DND-41 (cell line): ENCODE measurements around the gene OR8G5.

Experiments
- ATAC-seq: fragments of 200-7000 bp; cut with Tn5 transposase; 3 replicates; pipeline ENCODE4 v1.9.1; 2021; ENCODE audit warnings: low read depth; ENCODE audit not compliant: insufficient read depth
- DNase-seq: peaks from one replicate; pipeline ENCODE4 v3.0.0-alpha.2; 2020
- H2AFZ ChIP-seq: 2 replicates; pipeline ENCODE4 v1.6.0; 2012; ENCODE audit warnings: low read depth, low read length
- H3K27ac ChIP-seq: 2 replicates; pipeline ENCODE4 v1.5.1; 2012; ENCODE audit warnings: low read length, inconsistent platforms
- H3K27me3 ChIP-seq: fragments of 200-600 bp; sonication (generic); 2 replicates; pipeline ENCODE4 v1.6.0; 2012; ENCODE audit warnings: low read length, mild to moderate bottlenecking, inconsistent platforms; ENCODE audit not compliant: insufficient read depth, poor library complexity
- H3K36me3 ChIP-seq: 2 replicates; pipeline ENCODE4 v1.5.1; 2012; ENCODE audit warnings: low read length, inconsistent platforms; ENCODE audit not compliant: insufficient read depth
- H3K4me1 ChIP-seq: 2 replicates; pipeline ENCODE4 v1.5.1; 2012; ENCODE audit warnings: mild to moderate bottlenecking, low read length; ENCODE audit not compliant: insufficient read depth
- H3K4me2 ChIP-seq: 2 replicates; pipeline ENCODE4 v1.6.0; 2012; ENCODE audit warnings: mild to moderate bottlenecking, moderate library complexity, low read length, inconsistent platforms; ENCODE audit not compliant: insufficient read depth
- H3K4me3 ChIP-seq, 2 experiments: fragments of 200-600 bp in 1 of 2; shearing (Covaris generic) in 1 of 2; 2 replicates each; pipeline ENCODE4 v1.5.1; 2012 to 2016; ENCODE audit warnings: inconsistent platforms in 2 of 2, low read length in 2 of 2, mild to moderate bottlenecking in 2 of 2, low read depth in 1 of 2, moderate library complexity in 1 of 2
- H3K79me2 ChIP-seq: 2 replicates; pipeline ENCODE4 v1.6.0; 2012; ENCODE audit warnings: low read length, inconsistent platforms; ENCODE audit not compliant: insufficient read depth
- H3K9ac ChIP-seq: 2 replicates; pipeline ENCODE4 v1.6.0; 2012; ENCODE audit warnings: low read depth, mild to moderate bottlenecking, inconsistent platforms, low read length, moderate library complexity
- H3K9me3 ChIP-seq: 2 replicates; pipeline ENCODE4 v1.5.1; 2012; ENCODE audit warnings: low read length, moderate library complexity, mild to moderate bottlenecking, inconsistent platforms; ENCODE audit not compliant: insufficient read depth, severe bottlenecking
- H4K20me1 ChIP-seq: 2 replicates; pipeline ENCODE4 v1.6.0; 2012; ENCODE audit warnings: low read length; ENCODE audit not compliant: insufficient read depth
- EZH2 ChIP-seq: IDR thresholded peaks from 3 replicates; pipeline ENCODE4 v1.6.1; 2012; ENCODE audit warnings: borderline replicate concordance, low read depth, mild to moderate bottlenecking, moderate library complexity, low read length, inconsistent platforms; ENCODE audit not compliant: severe bottlenecking
- TF ChIP-seq, protein P1 (sequence below): IDR thresholded peaks from 2 replicates; pipeline ENCODE4 v1.5.1; 2012; ENCODE audit warnings: borderline replicate concordance, low read length, moderate library complexity, mild to moderate bottlenecking; ENCODE audit not compliant: poor library complexity, severe bottlenecking; ENCODE audit errors: extremely low read depth

The OR8G5 gene

GRCh38 chr11:124313131-124313530, 57.0 kb downstream of the OR8G5 start:
- H3K27ac ChIP-seq: no peak overlapping the region
- H4K20me1 ChIP-seq: no peaks in the 10 kb centered on the region
- ATAC-seq (no peak), DNase-seq (no peak)
- H3K27me3 ChIP-seq: no peaks in the 10 kb centered on the region
- H3K9ac ChIP-seq: no peak overlapping the region
- H3K9me3 ChIP-seq: no peaks in the 10 kb centered on the region
- no peak overlapping the region for H3K4me3 ChIP-seq
- H2AFZ ChIP-seq: no peak overlapping the region
- no peak for TF ChIP-seq EZH2
- TF ChIP-seq, protein P1, sequence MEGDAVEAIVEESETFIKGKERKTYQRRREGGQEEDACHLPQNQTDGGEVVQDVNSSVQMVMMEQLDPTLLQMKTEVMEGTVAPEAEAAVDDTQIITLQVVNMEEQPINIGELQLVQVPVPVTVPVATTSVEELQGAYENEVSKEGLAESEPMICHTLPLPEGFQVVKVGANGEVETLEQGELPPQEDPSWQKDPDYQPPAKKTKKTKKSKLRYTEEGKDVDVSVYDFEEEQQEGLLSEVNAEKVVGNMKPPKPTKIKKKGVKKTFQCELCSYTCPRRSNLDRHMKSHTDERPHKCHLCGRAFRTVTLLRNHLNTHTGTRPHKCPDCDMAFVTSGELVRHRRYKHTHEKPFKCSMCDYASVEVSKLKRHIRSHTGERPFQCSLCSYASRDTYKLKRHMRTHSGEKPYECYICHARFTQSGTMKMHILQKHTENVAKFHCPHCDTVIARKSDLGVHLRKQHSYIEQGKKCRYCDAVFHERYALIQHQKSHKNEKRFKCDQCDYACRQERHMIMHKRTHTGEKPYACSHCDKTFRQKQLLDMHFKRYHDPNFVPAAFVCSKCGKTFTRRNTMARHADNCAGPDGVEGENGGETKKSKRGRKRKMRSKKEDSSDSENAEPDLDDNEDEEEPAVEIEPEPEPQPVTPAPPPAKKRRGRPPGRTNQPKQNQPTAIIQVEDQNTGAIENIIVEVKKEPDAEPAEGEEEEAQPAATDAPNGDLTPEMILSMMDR: no peak
- no peak overlapping the region for H3K4me2 ChIP-seq
- no peaks in the 10 kb centered on the region for H3K4me1 ChIP-seq
- H3K36me3 ChIP-seq: no peaks in the 10 kb centered on the region
- H3K79me2 ChIP-seq: no peaks in the 10 kb centered on the region

GRCh38 chr11:124313849-124314248, 57.7 kb downstream of the OR8G5 start, which contains the start of gene OR8D1:
Gene OR8D1, minus strand, starts transcription at chr11:124313949. Its CDS starts 3,183 bp downstream, at chr11:124310766.
- no peaks in the 10 kb centered on the region for H4K20me1 ChIP-seq
- no peak within 1 kb of the TSS for H2AFZ ChIP-seq

GRCh38 chr11:124315052-124315451, 58.9 kb downstream of the OR8G5 start:
- Histone ChIP-seq H3K27ac (no peak overlapping the region), H3K4me2 (no peak overlapping the region), H3K4me3 (no peak overlapping the region), H3K9me3 (no peaks in the 10 kb centered on the region), H4K20me1 (no peaks in the 10 kb centered on the region), H3K9ac (no peak overlapping the region), H3K27me3 (no peaks in the 10 kb centered on the region), H3K4me1 (no peaks in the 10 kb centered on the region), H3K36me3 (no peaks in the 10 kb centered on the region), H3K79me2 (no peaks in the 10 kb centered on the region), H2AFZ (no peak overlapping the region)
- DNase-seq (no peak), ATAC-seq (no peak)
- TF ChIP-seq, protein P1: no peak
- TF ChIP-seq EZH2: no peak

More at GRCh38 chr11:124313849-124314248, 57.7 kb downstream of the OR8G5 start, which contains the start of gene OR8D1:
- no peak within 1 kb of the TSS for H3K4me2 ChIP-seq
- TF ChIP-seq, protein P1: no peak
- TF ChIP-seq EZH2: no peak
- no peak within 1 kb of the TSS for H3K27ac ChIP-seq
- no peak within 1 kb of the TSS for H3K4me3 ChIP-seq
- ATAC-seq (no peak), DNase-seq (no peak)
- no peaks in the 10 kb centered on the region for H3K79me2 ChIP-seq
- H3K9me3 ChIP-seq: no peaks in the 10 kb centered on the region
- no peaks in the 10 kb centered on the region for H3K36me3 ChIP-seq
- no peak within 1 kb of the TSS for H3K9ac ChIP-seq
- no peaks in the 10 kb centered on the region for H3K27me3 ChIP-seq
- H3K4me1 ChIP-seq: no peaks in the 10 kb centered on the region
